ENCODE results near the gene NAGPA.

The NAGPA gene

DNA sequence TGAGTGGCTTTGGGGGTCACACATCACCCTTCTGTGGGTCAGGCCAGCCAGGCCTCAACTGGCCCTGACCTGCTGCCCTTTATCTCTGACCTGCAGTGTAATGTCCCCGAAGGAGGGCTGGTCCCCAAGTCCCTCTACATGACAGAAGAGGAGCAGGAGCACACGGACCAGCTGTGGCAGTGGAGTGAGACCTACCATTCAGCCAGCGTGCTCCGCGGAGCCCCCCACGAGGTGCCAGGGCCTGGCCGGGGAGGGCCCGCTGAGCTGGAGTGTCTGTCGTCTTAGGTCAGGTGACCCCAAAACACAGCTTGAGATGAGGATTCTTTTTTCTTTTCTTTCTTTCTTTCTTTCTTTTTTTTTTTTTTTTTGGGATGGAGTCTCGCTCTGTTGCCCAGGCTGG, 26.5 kb downstream of the NAGPA start:
- TF ChIP-seq TAF1 (IDR thresholded peaks at IDR 0.05; ENCODE audit: borderline replicate concordance, insufficient read depth, low read length) (no peak), FOXP2 (optimal IDR thresholded peaks at IDR 0.05; ENCODE audit: borderline replicate concordance, extremely low read depth, extremely low read length, insufficient read depth) (no peak), SIN3A (IDR thresholded peaks at IDR 0.05; ENCODE audit: borderline replicate concordance, insufficient read depth, low read length) (no peak), POLR2AphosphoS5 (IDR thresholded peaks at IDR 0.05; ENCODE audit: low read depth, low read length) (no peak)
- TF ChIP-seq, protein P1, sequence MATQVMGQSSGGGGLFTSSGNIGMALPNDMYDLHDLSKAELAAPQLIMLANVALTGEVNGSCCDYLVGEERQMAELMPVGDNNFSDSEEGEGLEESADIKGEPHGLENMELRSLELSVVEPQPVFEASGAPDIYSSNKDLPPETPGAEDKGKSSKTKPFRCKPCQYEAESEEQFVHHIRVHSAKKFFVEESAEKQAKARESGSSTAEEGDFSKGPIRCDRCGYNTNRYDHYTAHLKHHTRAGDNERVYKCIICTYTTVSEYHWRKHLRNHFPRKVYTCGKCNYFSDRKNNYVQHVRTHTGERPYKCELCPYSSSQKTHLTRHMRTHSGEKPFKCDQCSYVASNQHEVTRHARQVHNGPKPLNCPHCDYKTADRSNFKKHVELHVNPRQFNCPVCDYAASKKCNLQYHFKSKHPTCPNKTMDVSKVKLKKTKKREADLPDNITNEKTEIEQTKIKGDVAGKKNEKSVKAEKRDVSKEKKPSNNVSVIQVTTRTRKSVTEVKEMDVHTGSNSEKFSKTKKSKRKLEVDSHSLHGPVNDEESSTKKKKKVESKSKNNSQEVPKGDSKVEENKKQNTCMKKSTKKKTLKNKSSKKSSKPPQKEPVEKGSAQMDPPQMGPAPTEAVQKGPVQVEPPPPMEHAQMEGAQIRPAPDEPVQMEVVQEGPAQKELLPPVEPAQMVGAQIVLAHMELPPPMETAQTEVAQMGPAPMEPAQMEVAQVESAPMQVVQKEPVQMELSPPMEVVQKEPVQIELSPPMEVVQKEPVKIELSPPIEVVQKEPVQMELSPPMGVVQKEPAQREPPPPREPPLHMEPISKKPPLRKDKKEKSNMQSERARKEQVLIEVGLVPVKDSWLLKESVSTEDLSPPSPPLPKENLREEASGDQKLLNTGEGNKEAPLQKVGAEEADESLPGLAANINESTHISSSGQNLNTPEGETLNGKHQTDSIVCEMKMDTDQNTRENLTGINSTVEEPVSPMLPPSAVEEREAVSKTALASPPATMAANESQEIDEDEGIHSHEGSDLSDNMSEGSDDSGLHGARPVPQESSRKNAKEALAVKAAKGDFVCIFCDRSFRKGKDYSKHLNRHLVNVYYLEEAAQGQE (IDR thresholded peaks at IDR 0.05; ENCODE audit: insufficient read depth in 1 of 2, low read depth in 2 of 2, low read length in 2 of 2) = no peak

DNA sequence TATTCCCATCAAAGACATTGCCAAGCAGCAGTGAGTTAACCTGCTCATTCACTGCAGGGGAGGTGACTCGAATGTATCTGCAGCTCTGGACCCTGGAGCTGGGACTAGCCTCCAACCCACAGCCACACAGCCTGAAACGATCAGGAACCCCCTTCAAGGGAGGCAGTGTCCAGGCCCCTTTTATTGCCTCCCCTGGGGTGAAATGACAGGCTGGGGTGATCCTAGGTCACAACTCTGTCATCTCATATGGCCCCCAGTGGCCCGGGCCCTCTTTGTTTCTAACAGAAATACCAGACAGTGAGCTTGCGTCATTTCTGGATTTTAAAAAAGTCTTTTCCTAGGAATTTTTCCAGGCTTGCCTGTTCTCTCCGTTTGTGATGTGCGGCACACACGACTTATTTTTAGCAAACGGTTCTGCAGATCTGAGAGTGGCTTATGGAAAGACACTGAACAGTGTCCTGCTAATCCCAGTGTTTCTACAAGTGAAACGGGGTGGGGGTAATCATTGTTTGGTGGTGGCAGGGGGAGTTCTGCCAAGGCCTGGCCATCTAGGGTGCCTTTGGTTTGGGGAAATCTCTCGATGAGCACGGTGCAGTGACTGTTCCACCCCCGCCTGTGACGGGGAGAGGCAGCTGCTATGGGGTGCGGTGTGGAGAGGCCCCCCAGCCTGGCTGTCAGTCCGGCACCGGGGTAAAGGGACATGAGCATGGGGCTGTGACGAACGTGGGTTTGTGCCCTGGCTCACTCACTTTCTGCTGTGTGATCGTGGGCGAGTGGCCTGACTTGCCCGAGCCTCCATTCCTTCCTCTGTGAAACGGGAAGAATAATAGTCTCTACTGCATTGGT, 27.2 kb downstream of the NAGPA start:
- TF ChIP-seq POLR2AphosphoS5 (IDR thresholded peaks at IDR 0.05; ENCODE audit: low read depth, low read length) = no peak
- TF ChIP-seq TAF1 (IDR thresholded peaks at IDR 0.05; ENCODE audit: borderline replicate concordance, insufficient read depth, low read length) = no peak
- TF ChIP-seq, protein P1 (IDR thresholded peaks at IDR 0.05; ENCODE audit: insufficient read depth in 1 of 2, low read depth in 2 of 2, low read length in 2 of 2) = no peak
- no peak for TF ChIP-seq SIN3A (IDR thresholded peaks at IDR 0.05; ENCODE audit: borderline replicate concordance, insufficient read depth, low read length)
- TF ChIP-seq FOXP2 (optimal IDR thresholded peaks at IDR 0.05; ENCODE audit: borderline replicate concordance, extremely low read depth, extremely low read length, insufficient read depth) = no peak

DNA sequence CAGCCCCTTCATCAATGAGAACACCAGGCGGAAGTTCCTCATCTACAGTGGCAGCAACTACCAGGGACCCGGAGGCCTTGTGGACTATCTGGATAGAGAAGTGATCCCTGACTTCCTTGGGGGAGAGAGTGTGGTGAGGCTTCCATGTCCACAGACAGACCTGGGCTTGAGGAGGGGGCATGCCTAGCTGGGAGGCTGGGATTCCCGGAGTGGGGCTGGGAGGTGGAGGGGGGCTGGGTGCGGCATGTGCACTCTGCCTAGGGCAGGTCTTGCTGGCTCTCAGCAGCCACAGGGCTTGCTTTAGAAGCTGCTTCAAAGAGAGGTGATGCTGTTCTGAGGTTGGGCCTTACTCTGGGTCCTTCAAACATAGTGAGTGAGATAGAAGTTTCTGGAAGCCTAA, 27.8 kb downstream of the NAGPA start:
- TF ChIP-seq, protein P1 (IDR thresholded peaks at IDR 0.05; ENCODE audit: insufficient read depth in 1 of 2, low read depth in 2 of 2, low read length in 2 of 2) = no peak
- TF ChIP-seq POLR2AphosphoS5 (IDR thresholded peaks at IDR 0.05; ENCODE audit: low read depth, low read length) (no peak), SIN3A (IDR thresholded peaks at IDR 0.05; ENCODE audit: borderline replicate concordance, insufficient read depth, low read length) (no peak), FOXP2 (optimal IDR thresholded peaks at IDR 0.05; ENCODE audit: borderline replicate concordance, extremely low read depth, extremely low read length, insufficient read depth) (no peak)

DNA sequence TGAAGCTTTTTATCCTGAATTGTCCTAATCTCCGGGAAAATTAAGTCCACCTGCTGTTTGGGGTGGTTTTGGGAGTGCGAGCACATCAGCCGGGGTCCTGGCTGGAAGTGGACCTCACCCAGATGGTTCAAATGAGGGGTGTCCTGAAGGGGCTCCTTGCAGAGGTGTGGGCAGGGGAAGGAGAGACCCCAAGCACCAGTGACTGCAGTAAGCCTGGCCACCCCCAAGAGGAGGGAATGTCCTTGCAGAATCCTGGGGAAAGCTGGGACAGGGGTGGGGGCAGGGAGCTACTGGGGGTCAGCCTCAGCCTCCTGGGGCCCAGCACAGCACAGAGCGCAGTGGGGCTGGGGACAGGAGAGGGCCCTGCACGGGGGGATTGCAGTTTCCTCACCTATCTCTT, 29.4 kb downstream of the NAGPA start:
- TF ChIP-seq SIN3A (IDR thresholded peaks at IDR 0.05; ENCODE audit: borderline replicate concordance, insufficient read depth, low read length) (no peak), POLR2AphosphoS5 (IDR thresholded peaks at IDR 0.05; ENCODE audit: low read depth, low read length) (no peak), FOXP2 (optimal IDR thresholded peaks at IDR 0.05; ENCODE audit: borderline replicate concordance, extremely low read depth, extremely low read length, insufficient read depth) (no peak), TAF1 (IDR thresholded peaks at IDR 0.05; ENCODE audit: borderline replicate concordance, insufficient read depth, low read length) (no peak)

DNA sequence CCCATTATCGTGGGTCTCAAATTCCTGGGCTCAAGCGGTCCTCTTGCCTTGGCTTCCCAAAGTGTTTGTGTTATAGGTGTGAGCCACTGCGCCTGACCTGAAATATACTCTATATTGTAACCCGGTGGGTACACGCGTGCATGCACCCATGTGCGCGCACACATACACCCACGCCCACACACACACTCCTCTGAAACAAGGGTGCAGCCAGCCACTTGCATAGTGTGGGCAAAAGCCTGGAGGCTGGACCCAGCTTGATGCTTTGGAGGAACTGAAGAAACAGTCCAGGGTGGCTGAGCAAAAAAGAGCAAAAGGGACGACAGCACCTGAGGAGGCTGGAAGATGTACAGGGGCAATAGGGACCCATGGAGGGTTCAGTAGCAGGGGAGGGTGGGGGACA, 29.9 kb downstream of the NAGPA start:
- TF ChIP-seq, protein P1 (IDR thresholded peaks at IDR 0.05; ENCODE audit: insufficient read depth in 1 of 2, low read depth in 2 of 2, low read length in 2 of 2) = no peak
- no peak for TF ChIP-seq TAF1 (IDR thresholded peaks at IDR 0.05; ENCODE audit: borderline replicate concordance, insufficient read depth, low read length)
